Fibroblast of lung (primary cell): ENCODE data around the gene SLC23A3. TPM values are rescaled to one million over a fixed set of nuclear protein-coding genes. Genes with fewer than 3 reads are reported as not detected.

ENCODE experiments used
- DNase-seq, 2 donors: peaks; one replicate each; pipeline versions ENCODE4 v3.0.0 to v3.0.0-alpha.2; 2010; ENCODE audit warnings: low read depth in 2 of 2
- H2AFZ ChIP-seq: 2 replicates; pipeline ENCODE4 v1.5.1; 2012; ENCODE audit warnings: low read length, control low read depth, inconsistent platforms
- H3K27ac ChIP-seq: 2 replicates; pipeline ENCODE4 v1.5.1; 2011; ENCODE audit warnings: low read length, control low read depth; ENCODE audit not compliant: insufficient read depth
- H3K27me3 ChIP-seq: 2 replicates; pipeline ENCODE4 v1.5.1; 2011; ENCODE audit warnings: mild to moderate bottlenecking, low read length; ENCODE audit not compliant: control insufficient read depth, insufficient read depth
- H3K36me3 ChIP-seq: 2 replicates; pipeline ENCODE4 v1.5.1; 2011; ENCODE audit warnings: low read length; ENCODE audit not compliant: control insufficient read depth, insufficient read depth
- H3K4me1 ChIP-seq: 2 replicates; pipeline ENCODE4 v1.5.1; 2011; ENCODE audit warnings: low read length; ENCODE audit not compliant: control insufficient read depth, insufficient read depth; ENCODE audit errors: extremely low read depth
- H3K4me2 ChIP-seq: 2 replicates; pipeline ENCODE4 v1.5.1; 2011; ENCODE audit warnings: low read length, control low read depth; ENCODE audit not compliant: insufficient read depth; ENCODE audit errors: extremely low read depth
- H3K4me3 ChIP-seq, 4 experiments: fragments of 200-600 bp in 1 of 4; sonication (generic) in 1 of 4; replicated peaks in 1 of 4; 2 replicates each; pipeline ENCODE4 v1.5.1; 2011 to 2016; ENCODE audit warnings: low read length in 4 of 4, low read depth in 3 of 4, mild to moderate bottlenecking in 3 of 4, control low read depth in 2 of 4, inconsistent platforms in 1 of 4, mixed read lengths in 1 of 4; ENCODE audit not compliant: insufficient read depth in 1 of 4; ENCODE audit errors: control extremely low read depth in 1 of 4
- H3K79me2 ChIP-seq: 2 replicates; pipeline ENCODE4 v1.5.1; 2012; ENCODE audit warnings: mild to moderate bottlenecking, low read length, inconsistent platforms; ENCODE audit not compliant: control insufficient read depth, insufficient read depth
- H3K9ac ChIP-seq: 2 replicates; pipeline ENCODE4 v1.5.1; 2011; ENCODE audit warnings: mild to moderate bottlenecking, low read length, control low read depth; ENCODE audit not compliant: insufficient read depth
- H3K9me3 ChIP-seq: 2 replicates; pipeline ENCODE4 v1.5.1; 2012; ENCODE audit warnings: low read depth, low read length; ENCODE audit not compliant: control insufficient read depth, insufficient read depth
- H4K20me1 ChIP-seq: 2 replicates; pipeline ENCODE4 v1.5.1; 2011; ENCODE audit warnings: low read length; ENCODE audit not compliant: control insufficient read depth, insufficient read depth; ENCODE audit errors: extremely low read depth
- EZH2 ChIP-seq: IDR thresholded peaks from 2 replicates; pipeline ENCODE4 v1.5.1; 2012; ENCODE audit warnings: low read length, control low read depth, mild to moderate bottlenecking; ENCODE audit errors: missing control alignments
- polyA plus RNA-seq, 2 donors: library from polyadenylated mRNA; depleted of rRNA in 1 of 2; stranded (reverse) in 1 of 2; unstranded in 1 of 2; fragments of >200 nt; gene quantifications; 2 replicates each; pipeline ENCODE4 v1.2.1, GENCODE V29; 2011 to 2012; ENCODE audit warnings: missing spikeins in 1 of 2
- total RNA-seq: library from RNA; depleted of rRNA; stranded (reverse); fragments of >200 nt; gene quantifications from 2 replicates; pipeline ENCODE4 v1.2.1, GENCODE V29; 2014
- TF ChIP-seq, protein P1 (sequence below), 2 donors: IDR thresholded peaks in 1 of 2; conservative IDR thresholded peaks in 1 of 2; 1 replicate in 1 of 2; 2 replicates in 1 of 2; pipeline ENCODE4 v1.5.1; 2011 to 2012; ENCODE audit warnings: low read length in 2 of 2, control low read depth in 1 of 2, inconsistent platforms in 1 of 2, low read depth in 1 of 2, mild to moderate bottlenecking in 1 of 2

SLC23A3 gene
- total and polyA plus RNA-seq, 2 donors (not counting 1 experiment from before 2014, with no cell fraction given) = 0.52 to 2.5 TPM

DNA sequence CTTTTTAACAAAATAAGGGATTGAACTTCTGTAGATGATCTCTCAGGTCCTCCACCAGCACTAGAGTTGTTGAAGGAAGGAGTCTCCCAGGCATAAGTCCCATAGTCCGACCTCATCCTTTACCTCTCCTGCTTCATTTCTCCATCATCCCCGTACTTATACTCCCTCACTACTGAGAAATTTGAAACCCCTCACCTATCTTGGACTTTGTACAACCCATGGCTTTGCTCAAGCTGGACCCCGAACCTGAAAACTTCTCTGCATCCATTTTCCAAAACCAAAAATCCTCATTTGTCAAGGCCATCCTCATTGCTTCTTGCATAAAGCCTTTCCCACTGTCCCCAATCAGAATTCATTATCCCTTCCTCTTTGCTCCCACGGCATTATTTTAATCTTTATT is 8.7 kb downstream of the SLC23A3 start:
- Histone ChIP-seq H4K20me1 (no peaks in the 10 kb centered on the region), H2AFZ (no peak overlapping the region), H3K4me1 (peaks cover 4% of the 10 kb centered on the region), H3K79me2 (no peaks in the 10 kb centered on the region), H3K27me3 (no peaks in the 10 kb centered on the region), H3K36me3 (no peaks in the 10 kb centered on the region), H3K27ac (peak overlapping the region; percentile 71), H3K4me2 (peak overlapping the region; percentile 72), H3K9me3 (no peaks in the 10 kb centered on the region), H3K9ac (peak overlapping the region; percentile 83), H3K4me3 (peak overlapping the region; percentile 54 to 79 (median 64))
- no peak for TF ChIP-seq EZH2
- TF ChIP-seq, protein P1, sequence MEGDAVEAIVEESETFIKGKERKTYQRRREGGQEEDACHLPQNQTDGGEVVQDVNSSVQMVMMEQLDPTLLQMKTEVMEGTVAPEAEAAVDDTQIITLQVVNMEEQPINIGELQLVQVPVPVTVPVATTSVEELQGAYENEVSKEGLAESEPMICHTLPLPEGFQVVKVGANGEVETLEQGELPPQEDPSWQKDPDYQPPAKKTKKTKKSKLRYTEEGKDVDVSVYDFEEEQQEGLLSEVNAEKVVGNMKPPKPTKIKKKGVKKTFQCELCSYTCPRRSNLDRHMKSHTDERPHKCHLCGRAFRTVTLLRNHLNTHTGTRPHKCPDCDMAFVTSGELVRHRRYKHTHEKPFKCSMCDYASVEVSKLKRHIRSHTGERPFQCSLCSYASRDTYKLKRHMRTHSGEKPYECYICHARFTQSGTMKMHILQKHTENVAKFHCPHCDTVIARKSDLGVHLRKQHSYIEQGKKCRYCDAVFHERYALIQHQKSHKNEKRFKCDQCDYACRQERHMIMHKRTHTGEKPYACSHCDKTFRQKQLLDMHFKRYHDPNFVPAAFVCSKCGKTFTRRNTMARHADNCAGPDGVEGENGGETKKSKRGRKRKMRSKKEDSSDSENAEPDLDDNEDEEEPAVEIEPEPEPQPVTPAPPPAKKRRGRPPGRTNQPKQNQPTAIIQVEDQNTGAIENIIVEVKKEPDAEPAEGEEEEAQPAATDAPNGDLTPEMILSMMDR (conservative IDR thresholded peaks at IDR 0.05 in 1 of 2, IDR thresholded peaks at IDR 0.05 in 1 of 2; ENCODE audit: low read depth in 1 of 2, low read length in 2 of 2) = no peak
- no peak for DNase-seq

DNA sequence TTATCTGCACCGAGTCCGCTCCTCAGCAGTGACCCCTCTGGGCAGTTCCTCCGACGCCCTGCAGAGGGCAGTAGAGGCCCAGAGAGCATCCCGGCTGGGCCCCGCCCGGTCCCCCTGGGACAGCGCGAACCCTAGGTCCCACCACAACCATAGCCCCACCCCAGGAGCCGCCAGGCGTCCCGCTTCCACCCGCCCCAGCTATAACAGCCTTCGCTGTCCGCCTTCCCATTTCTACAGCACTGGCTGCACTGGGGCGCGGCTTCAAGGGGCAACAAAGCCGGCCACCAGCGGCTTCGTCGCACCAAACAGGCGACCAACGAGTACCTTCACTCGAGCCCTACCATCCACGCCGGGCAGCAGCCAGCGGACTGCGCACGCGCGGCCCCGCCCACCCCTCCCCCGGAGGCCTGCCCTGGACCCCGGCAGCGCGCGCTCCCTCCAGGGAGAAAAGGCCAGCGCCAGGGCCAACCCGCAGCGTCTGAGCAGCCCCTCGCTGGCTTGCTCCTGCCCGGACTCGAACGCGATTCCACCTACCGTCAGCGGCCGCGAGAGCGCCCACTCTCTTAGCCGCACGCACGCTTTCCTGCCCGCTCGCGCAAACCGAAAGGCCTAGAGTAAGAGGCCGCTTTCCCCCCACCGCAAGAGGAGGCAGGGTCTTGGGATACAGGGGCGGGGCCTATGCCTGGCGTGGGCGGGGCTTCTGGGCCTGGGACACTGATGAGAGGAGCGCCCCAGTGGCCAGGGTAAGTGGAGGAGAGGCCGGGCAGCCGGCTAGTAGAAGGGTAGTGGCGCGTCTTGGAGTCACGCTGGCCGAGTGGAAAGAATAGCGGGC is 9.4 kb downstream of the SLC23A3 start, which contains the start of gene NHEJ1:
TSS of gene NHEJ1 (minus strand) at position 630 of the 832 bp plus-strand sequence. CDS start 2,453 bp downstream, outside the sequence.
- Histone ChIP-seq H3K27ac (peak within 1 kb of the TSS; percentile 71), H3K79me2 (no peaks in the 10 kb centered on the region), H3K27me3 (no peaks in the 10 kb centered on the region), H2AFZ (peak within 1 kb of the TSS; percentile 96), H3K9me3 (no peaks in the 10 kb centered on the region), H3K4me3 (peak within 1 kb of the TSS; percentile 54 to 79 (median 64)), H3K36me3 (no peaks in the 10 kb centered on the region), H4K20me1 (no peaks in the 10 kb centered on the region), H3K9ac (peak within 1 kb of the TSS; percentile 83), H3K4me1 (peaks cover 4% of the 10 kb centered on the region), H3K4me2 (peak within 1 kb of the TSS; percentile 93)
- peak; percentile 90 to 95 for DNase-seq
- TF ChIP-seq, protein P1 (conservative IDR thresholded peaks at IDR 0.05 in 1 of 2, IDR thresholded peaks at IDR 0.05 in 1 of 2; ENCODE audit: low read depth in 1 of 2, low read length in 2 of 2) = peak; percentile 94 to 95
- no peak for TF ChIP-seq EZH2

DNA sequence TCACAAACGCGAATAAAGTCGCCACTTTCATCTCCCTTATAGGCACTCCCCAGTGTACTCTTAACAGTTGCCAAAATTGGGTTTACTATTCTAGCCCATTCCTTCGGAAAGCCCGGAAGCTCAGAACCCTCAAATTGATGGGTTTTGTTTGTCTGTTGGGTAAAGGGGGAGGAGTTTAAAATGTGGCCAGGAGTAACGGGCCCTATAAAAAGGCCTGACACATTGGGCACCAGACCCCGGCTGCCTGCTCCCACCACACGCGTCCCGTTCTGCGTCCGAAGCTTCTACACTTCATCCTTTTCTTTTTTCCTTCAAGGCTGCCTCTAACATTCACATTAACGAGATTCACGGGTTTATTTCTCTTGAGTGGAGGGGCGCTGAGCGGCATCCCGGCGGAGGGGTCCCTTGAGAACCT is 10.1 kb downstream of the SLC23A3 start:
- Histone ChIP-seq H3K4me3 (peak overlapping the region; percentile 50 to 79 (median 63)), H3K9me3 (no peaks in the 10 kb centered on the region)

More for the DNA sequence above, 10.1 kb downstream of the SLC23A3 start:
- TF ChIP-seq, protein P1 (conservative IDR thresholded peaks at IDR 0.05 in 1 of 2, IDR thresholded peaks at IDR 0.05 in 1 of 2; ENCODE audit: low read depth in 1 of 2, low read length in 2 of 2) = no peak
- TF ChIP-seq EZH2 = no peak
- H3K4me2 ChIP-seq = peak overlapping the region; percentile 93
- peaks cover 4% of the 10 kb centered on the region for H3K4me1 ChIP-seq
- H3K9ac ChIP-seq = no peak overlapping the region
- no peak for DNase-seq
- peak overlapping the region; percentile 19 for H3K27ac ChIP-seq
- H3K36me3 ChIP-seq = no peaks in the 10 kb centered on the region
- H2AFZ ChIP-seq = peak overlapping the region; percentile 76
- no peaks in the 10 kb centered on the region for H3K79me2 ChIP-seq
- no peaks in the 10 kb centered on the region for H4K20me1 ChIP-seq
- no peaks in the 10 kb centered on the region for H3K27me3 ChIP-seq
